Posterior cingulate gyrus (tissue), 11 donors: ENCODE data around the gene PCSK1.
"Not testable (repeated sequence)": the region's sequence is repeated elsewhere in the genome, so short reads cannot be mapped to it uniquely, and the experiment has no call there.

Source experiments
- DNase-seq, 10 donors: peaks; one replicate each; pipeline versions ENCODE4 v3.0.0 to v3.0.0-alpha.2; 2020 to 2021; ENCODE audit warnings: mixed read lengths in 3 of 10
- intact Hi-C: fragments of 100-400 bp; cut with DNase I; formaldehyde crosslinking; loops from one replicate; pipeline ENCODE4 v1.15.1; 2023

Gene PCSK1

GRCh38 chr5:96377597-96377996, 55.5 kb downstream of the PCSK1 start:
- intact Hi-C loops: no loop called here
- no peak for DNase-seq

- DNase-seq: no peak
- intact Hi-C loops: no loop called here
Observed at GRCh38 chr5:96377167-96377566, 55.9 kb downstream of the PCSK1 start.

- DNase-seq: no peak
- intact Hi-C loops: no loop called here
Observed at GRCh38 chr5:96374653-96375052, 58.4 kb downstream of the PCSK1 start.

- no peak for DNase-seq
- intact Hi-C loops: no loop called here
Observed at GRCh38 chr5:96373381-96373733, 59.7 kb downstream of the PCSK1 start.

- DNase-seq: no peak
- intact Hi-C loops: no loop called here
Observed at GRCh38 chr5:96372726-96373380, 60.2 kb downstream of the PCSK1 start.

GRCh38 chr5:96370976-96371375, 62.1 kb downstream of the PCSK1 start:
- no peak for DNase-seq
- intact Hi-C loops: no loop called here

GRCh38 chr5:96367337-96367736, 65.7 kb downstream of the PCSK1 start:
- DNase-seq: peak in 1 of 10 donors; percentile 56
- intact Hi-C loops: not testable (repeated sequence)

GRCh38 chr5:96354237-96354636, 78.8 kb downstream of the PCSK1 start:
- intact Hi-C loops: no loop called here
- DNase-seq: no peak

GRCh38 chr5:96353220-96353619, 79.8 kb downstream of the PCSK1 start:
- intact Hi-C loops: no loop called here
- no peak for DNase-seq

- no peak for DNase-seq
- intact Hi-C loops: no loop called here
Observed at GRCh38 chr5:96350678-96351077, 82.4 kb downstream of the PCSK1 start.

- intact Hi-C loops: loop anchor here (10.0 kb wide), 1 partner anchor 356 kb away; no protein-coding TSS in a partner anchor
- DNase-seq: no peak
Observed at GRCh38 chr5:96348536-96348935, 84.5 kb downstream of the PCSK1 start.

GRCh38 chr5:96347502-96348292, 85.4 kb downstream of the PCSK1 start:
- intact Hi-C loops: loop anchor here (10.0 kb wide), 1 partner anchor 357 kb away; no protein-coding TSS in a partner anchor
- no peak for DNase-seq

GRCh38 chr5:96344678-96345577, 88.1 kb downstream of the PCSK1 start:
- intact Hi-C loops: loop anchor here (1.0 to 10.0 kb wide), 2 partner anchors 256 to 360 kb away; no protein-coding TSS in a partner anchor
- no peak for DNase-seq

GRCh38 chr5:96343094-96343493, 90.0 kb downstream of the PCSK1 start:
- intact Hi-C loops: loop anchor here (10.0 kb wide), 1 partner anchor 362 kb away; no protein-coding TSS in a partner anchor
- DNase-seq: no peak

- intact Hi-C loops: loop anchor here (10.0 kb wide), 1 partner anchor 362 kb away; no protein-coding TSS in a partner anchor
- DNase-seq: no peak
Observed at GRCh38 chr5:96342581-96342980, 90.5 kb downstream of the PCSK1 start.
